Naive thymus-derived CD4-positive, alpha-beta T cell (primary cell): ENCODE data around the gene PLEKHF1. TPM values are rescaled to one million over a fixed set of nuclear protein-coding genes. Genes with fewer than 3 reads are reported as not detected.

Experiments
- ATAC-seq: fragments of 150-1000 bp; cut with Tn5 transposase; 2 replicates; pipeline ENCODE4 v1.10.0; 2021; ENCODE audit warnings: mild to moderate bottlenecking, moderate library complexity
- CTCF ChIA-PET: fragments of 350-600 bp; sonication (Branson Sonifier 250); formaldehyde crosslinking; loops from one replicate; lab custom pipeline; 2021; ENCODE audit warnings: antibody characterized with exemption; lab: Charles Lee
- POLR2A ChIA-PET: fragments of 350-600 bp; sonication (Branson Sonifier 250); formaldehyde crosslinking; loops from one replicate; lab custom pipeline; 2021; ENCODE audit warnings: antibody characterized with exemption, inconsistent platforms; lab: Charles Lee
- DNase-seq, 9 donors: peaks; one replicate each; pipeline versions ENCODE4 v3.0.0 to v3.0.0-alpha.2; 2020 to 2022; ENCODE audit warnings: mixed read lengths in 1 of 9
- H3K27ac ChIP-seq: one replicate; pipeline ENCODE4 v1.7.0; 2013; ENCODE audit warnings: mild to moderate bottlenecking, low read depth, low read length, moderate library complexity
- H3K27me3 ChIP-seq, 2 donors: one replicate each; pipeline ENCODE4 v1.7.0; 2013; ENCODE audit warnings: low read length in 2 of 2, mild to moderate bottlenecking in 2 of 2, moderate library complexity in 2 of 2; ENCODE audit not compliant: control insufficient read depth in 2 of 2, insufficient read depth in 2 of 2
- H3K36me3 ChIP-seq, 3 experiments: 1 replicate in 2 of 3; 2 replicates in 1 of 3; pipeline ENCODE4 v1.7.0; 2013; ENCODE audit warnings: low read length in 3 of 3, mild to moderate bottlenecking in 3 of 3, moderate library complexity in 1 of 3; ENCODE audit not compliant: insufficient read depth in 3 of 3, control insufficient read depth in 2 of 3
- H3K4me1 ChIP-seq, 2 donors: one replicate each; pipeline ENCODE4 v1.7.0; 2013; ENCODE audit warnings: low read length in 2 of 2, mild to moderate bottlenecking in 2 of 2, moderate library complexity in 1 of 2; ENCODE audit not compliant: control insufficient read depth in 2 of 2, insufficient read depth in 2 of 2
- H3K4me3 ChIP-seq: 2 replicates; pipeline ENCODE4 v1.7.0; 2013; ENCODE audit warnings: mild to moderate bottlenecking, low read length
- H3K9me3 ChIP-seq, 3 experiments: 1 replicate in 2 of 3; 2 replicates in 1 of 3; pipeline ENCODE4 v1.7.0; 2013; ENCODE audit warnings: low read length in 3 of 3; ENCODE audit not compliant: control insufficient read depth in 2 of 3
- H3K27ac Mint-ChIP-seq, 9 donors: one replicate each; pipeline ENCODE4 v1.8.0; 2020 to 2022; ENCODE audit warnings: mixed read lengths in 9 of 9, mild to moderate bottlenecking in 8 of 9, moderate library complexity in 5 of 9, inconsistent platforms in 2 of 9
- H3K27me3 Mint-ChIP-seq, 5 donors: one replicate each; pipeline ENCODE4 v1.8.0; 2021 to 2022; ENCODE audit warnings: mixed read lengths in 5 of 5, mild to moderate bottlenecking in 1 of 5
- H3K36me3 Mint-ChIP-seq, 5 donors: one replicate each; pipeline ENCODE4 v1.8.0; 2020 to 2022; ENCODE audit warnings: mixed read lengths in 5 of 5, mild to moderate bottlenecking in 3 of 5, inconsistent platforms in 1 of 5
- H3K4me1 Mint-ChIP-seq, 7 donors: one replicate each; pipeline ENCODE4 v1.8.0; 2020 to 2022; ENCODE audit warnings: mixed read lengths in 7 of 7, mild to moderate bottlenecking in 3 of 7, inconsistent platforms in 1 of 7
- H3K4me3 Mint-ChIP-seq, 10 donors: one replicate each; pipeline ENCODE4 v1.8.0; 2020 to 2022; ENCODE audit warnings: mild to moderate bottlenecking in 10 of 10, mixed read lengths in 10 of 10, moderate library complexity in 6 of 10, inconsistent platforms in 2 of 10
- H3K9me3 Mint-ChIP-seq, 11 donors: one replicate each; pipeline ENCODE4 v1.8.0; 2020 to 2022; ENCODE audit warnings: mixed read lengths in 11 of 11, mild to moderate bottlenecking in 4 of 11, inconsistent platforms in 1 of 11, moderate library complexity in 1 of 11
- intact Hi-C, 2 donors: fragments of 100-400 bp; cut with micrococcal nuclease; formaldehyde crosslinking; loops; one replicate each; pipeline ENCODE4 v1.15.1; 2023
- polyA plus RNA-seq, 2 donors: library from polyadenylated mRNA; unstranded; fragments of 300-500 nt; fragmentation: Illumina TruSeq; gene quantifications; one replicate each; pipeline ENCODE4 v1.2.3, GENCODE V29; 2021
- total RNA-seq, 6 experiments: library from RNA in 5 of 6; stranded (reverse) in 5 of 6; gene quantifications; 1 replicate in 5 of 6; 2 replicates in 1 of 6; pipeline ENCODE4 v1.2.3 and lab custom pipeline; 2021 to 2026

The PLEKHF1 gene
- total and polyA plus RNA-seq, 7 experiments from 2014 or later = 11.1 to 47.2 (median 17.5) TPM

GRCh38 chr19:29681422-29682235, 16.4 kb downstream of the PLEKHF1 start:
- DNase-seq (no peak), ATAC-seq (no peak)
- Histone ChIP-seq H3K27me3 (no peaks in the 10 kb centered on the region), H3K4me1 (peaks cover 58 to 61% of the 10 kb centered on the region in 2 donors), H3K9me3 (no peaks in the 10 kb centered on the region), H3K27ac (peak overlapping the region; percentile 67), H3K4me3 (peak overlapping the region; percentile 56), H3K36me3 (peaks cover 0 to 8% (median 0%) of the 10 kb centered on the region in 3 experiments)
- Mint-ChIP-seq H3K4me3 (peak overlapping the region; percentile 61 to 85 (median 77)), H3K9me3 (peaks cover 0 to 2% (median 0%) of the 10 kb centered on the region in 11 donors), H3K27me3 (no peaks in the 10 kb centered on the region), H3K4me1 (peaks cover 38 to 82% (median 54%) of the 10 kb centered on the region in 7 donors), H3K36me3 (peaks cover 0 to 7% (median 0%) of the 10 kb centered on the region in 5 donors), H3K27ac (peak overlapping the region; percentile 38 to 93 (median 89))
- ChIA-PET CTCF (interaction anchor here (0.7 to 1.8 kb wide), 5 partner anchors 9 to 71 kb away, joined by 3 to 6 read pairs (median 5); partner anchors contain the start of gene PLEKHF1), POLR2A (interaction anchor here (0.8 to 3.5 kb wide), 7 partner anchors 9 to 75 kb away, joined by 3 to 33 read pairs (median 9); partner anchors contain the start of genes PLEKHF1 and POP4)
- intact Hi-C loops = loop anchor here (2.0 kb wide), 1 partner anchor 15 kb away; no protein-coding TSS in a partner anchor

GRCh38 chr19:29682236-29682895, 17.1 kb downstream of the PLEKHF1 start:
- H3K27ac Mint-ChIP-seq = peak overlapping the region in 4 of 9 donors; percentile 9 to 76 (median 43)

GRCh38 chr19:29683009-29683408, 17.7 kb downstream of the PLEKHF1 start:
- H3K4me3 ChIP-seq = no peak overlapping the region
- no peak for ATAC-seq
- Mint-ChIP-seq H3K27ac (peak overlapping the region in 5 of 9 donors; percentile 9 to 73 (median 47)), H3K4me1 (peaks cover 29 to 68% (median 51%) of the 10 kb centered on the region in 7 donors), H3K27me3 (no peaks in the 10 kb centered on the region), H3K9me3 (peaks cover 0 to 2% (median 0%) of the 10 kb centered on the region in 11 donors), H3K4me3 (peak overlapping the region in 2 of 10 donors; percentile 25 to 34), H3K36me3 (peaks cover 0 to 9% (median 0%) of the 10 kb centered on the region in 5 donors)
- no peaks in the 10 kb centered on the region for H3K36me3 ChIP-seq
- intact Hi-C loops = no loop called here
- POLR2A ChIA-PET = interaction anchor here (3.5 kb wide), 1 partner anchor 10 kb away, joined by 29 read pairs; no protein-coding TSS in a partner anchor
- CTCF ChIA-PET = interaction anchor here (1.7 kb wide), 1 partner anchor 73 kb away, joined by 4 read pairs; no protein-coding TSS in a partner anchor
- no peaks in the 10 kb centered on the region for H3K27me3 ChIP-seq
- no peaks in the 10 kb centered on the region for H3K9me3 ChIP-seq
- H3K4me1 ChIP-seq = peaks cover 46 to 48% of the 10 kb centered on the region in 2 donors
- DNase-seq = no peak
- H3K27ac ChIP-seq = no peak overlapping the region

More at GRCh38 chr19:29682236-29682895, 17.1 kb downstream of the PLEKHF1 start:
- H3K27me3 ChIP-seq = no peaks in the 10 kb centered on the region
- intact Hi-C loops = no loop called here
- POLR2A ChIA-PET = interaction anchor here (2.0 to 3.5 kb wide), 4 partner anchors 10 to 76 kb away, joined by 7 to 33 read pairs (median 22); partner anchors contain the start of genes PLEKHF1 and POP4
- CTCF ChIA-PET = interaction anchor here (1.4 to 1.8 kb wide), 4 partner anchors 10 to 72 kb away, joined by 5 to 6 read pairs (median 5); partner anchors contain the start of gene PLEKHF1
- ATAC-seq (no peak), DNase-seq (no peak)
- H3K27ac ChIP-seq = no peak overlapping the region
- H3K9me3 ChIP-seq = no peaks in the 10 kb centered on the region
- peaks cover 0 to 3% (median 0%) of the 10 kb centered on the region in 3 experiments for H3K36me3 ChIP-seq
- Mint-ChIP-seq H3K36me3 (peaks cover 0 to 9% (median 0%) of the 10 kb centered on the region in 5 donors), H3K4me1 (peaks cover 32 to 75% (median 52%) of the 10 kb centered on the region in 7 donors), H3K27me3 (no peaks in the 10 kb centered on the region), H3K9me3 (peaks cover 0 to 2% (median 0%) of the 10 kb centered on the region in 11 donors), H3K4me3 (peak overlapping the region in 4 of 10 donors; percentile 25 to 85 (median 61))
- H3K4me3 ChIP-seq = no peak overlapping the region
- peaks cover 50 to 53% of the 10 kb centered on the region in 2 donors for H3K4me1 ChIP-seq

- no peak overlapping the region for H3K4me3 Mint-ChIP-seq
- peaks cover 0 to 5% (median 0%) of the 10 kb centered on the region in 11 donors for H3K9me3 Mint-ChIP-seq
- peaks cover 0 to 14% (median 3%) of the 10 kb centered on the region in 5 donors for H3K36me3 Mint-ChIP-seq
- Histone ChIP-seq H3K27ac (no peak overlapping the region), H3K36me3 (no peaks in the 10 kb centered on the region), H3K4me3 (no peak overlapping the region), H3K9me3 (no peaks in the 10 kb centered on the region), H3K4me1 (peaks cover 23 to 26% of the 10 kb centered on the region in 2 donors), H3K27me3 (no peaks in the 10 kb centered on the region)
- ATAC-seq (no peak), DNase-seq (no peak)
- peaks cover 30 to 65% (median 51%) of the 10 kb centered on the region in 7 donors for H3K4me1 Mint-ChIP-seq
- no peaks in the 10 kb centered on the region for H3K27me3 Mint-ChIP-seq
- POLR2A ChIA-PET = interaction anchor here (0.9 to 2.3 kb wide), 5 partner anchors 10 to 79 kb away, joined by 3 to 7 read pairs (median 5); partner anchors contain the start of genes C19orf12 and POP4
- intact Hi-C loops = no loop called here
- peak overlapping the region in 3 of 9 donors; percentile 38 to 71 (median 62) for H3K27ac Mint-ChIP-seq
- CTCF ChIA-PET = interaction anchor here (1.7 to 2.3 kb wide), 2 partner anchors 31 to 75 kb away, joined by 4 to 10 read pairs; no protein-coding TSS in a partner anchor
Measured at GRCh38 chr19:29685326-29685725, 20.1 kb downstream of the PLEKHF1 start.

GRCh38 chr19:29686285-29686805, 21.1 kb downstream of the PLEKHF1 start:
- H3K36me3 Mint-ChIP-seq = peaks cover 0 to 14% (median 3%) of the 10 kb centered on the region in 5 donors
- no peak overlapping the region for H3K4me3 ChIP-seq
- H3K27me3 Mint-ChIP-seq = no peaks in the 10 kb centered on the region
- CTCF ChIA-PET = interaction anchor here (0.6 to 2.3 kb wide), 4 partner anchors 19 to 76 kb away, joined by 3 to 10 read pairs (median 4); no protein-coding TSS in a partner anchor
- no peak for DNase-seq
- peaks cover 0 to 5% (median 0%) of the 10 kb centered on the region in 11 donors for H3K9me3 Mint-ChIP-seq
- ATAC-seq = no peak
- H3K27ac Mint-ChIP-seq = peak overlapping the region in 3 of 9 donors; percentile 56 to 84 (median 84)
- POLR2A ChIA-PET = interaction anchor here (0.6 to 2.3 kb wide), 5 partner anchors 18 to 159 kb away, joined by 3 to 7 read pairs (median 5); partner anchors contain the start of gene POP4
- H3K27me3 ChIP-seq = no peaks in the 10 kb centered on the region
- intact Hi-C loops = no loop called here
- no peak overlapping the region for H3K27ac ChIP-seq
- H3K4me1 Mint-ChIP-seq = peaks cover 23 to 62% (median 48%) of the 10 kb centered on the region in 7 donors
- no peaks in the 10 kb centered on the region for H3K36me3 ChIP-seq
- H3K4me3 Mint-ChIP-seq = no peak overlapping the region
- peaks cover 0 to 4% (median 0%) of the 10 kb centered on the region in 3 experiments for H3K9me3 ChIP-seq
- peaks cover 14 to 19% of the 10 kb centered on the region in 2 donors for H3K4me1 ChIP-seq
